Measurements from ENCODE around the gene ZFPM1.
"Not testable (repeated sequence)": the region's sequence is repeated elsewhere in the genome, so short reads cannot be mapped to it uniquely, and the experiment has no call there.

The ZFPM1 gene

DNA sequence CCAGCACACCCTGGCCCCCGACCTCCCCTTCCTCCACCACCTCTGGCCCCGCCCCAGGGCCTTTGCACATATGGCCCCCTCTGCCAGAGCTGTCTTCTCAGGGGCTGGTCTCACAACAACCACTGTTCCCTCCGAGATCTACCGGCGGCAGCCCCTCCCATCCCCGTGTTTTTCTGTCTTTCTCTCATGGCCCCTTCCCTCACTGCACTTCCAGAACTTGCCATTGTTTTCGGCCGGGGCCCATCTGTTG lies 30.2 kb downstream of the ZFPM1 start:
- DNase-seq = no peak

DNA sequence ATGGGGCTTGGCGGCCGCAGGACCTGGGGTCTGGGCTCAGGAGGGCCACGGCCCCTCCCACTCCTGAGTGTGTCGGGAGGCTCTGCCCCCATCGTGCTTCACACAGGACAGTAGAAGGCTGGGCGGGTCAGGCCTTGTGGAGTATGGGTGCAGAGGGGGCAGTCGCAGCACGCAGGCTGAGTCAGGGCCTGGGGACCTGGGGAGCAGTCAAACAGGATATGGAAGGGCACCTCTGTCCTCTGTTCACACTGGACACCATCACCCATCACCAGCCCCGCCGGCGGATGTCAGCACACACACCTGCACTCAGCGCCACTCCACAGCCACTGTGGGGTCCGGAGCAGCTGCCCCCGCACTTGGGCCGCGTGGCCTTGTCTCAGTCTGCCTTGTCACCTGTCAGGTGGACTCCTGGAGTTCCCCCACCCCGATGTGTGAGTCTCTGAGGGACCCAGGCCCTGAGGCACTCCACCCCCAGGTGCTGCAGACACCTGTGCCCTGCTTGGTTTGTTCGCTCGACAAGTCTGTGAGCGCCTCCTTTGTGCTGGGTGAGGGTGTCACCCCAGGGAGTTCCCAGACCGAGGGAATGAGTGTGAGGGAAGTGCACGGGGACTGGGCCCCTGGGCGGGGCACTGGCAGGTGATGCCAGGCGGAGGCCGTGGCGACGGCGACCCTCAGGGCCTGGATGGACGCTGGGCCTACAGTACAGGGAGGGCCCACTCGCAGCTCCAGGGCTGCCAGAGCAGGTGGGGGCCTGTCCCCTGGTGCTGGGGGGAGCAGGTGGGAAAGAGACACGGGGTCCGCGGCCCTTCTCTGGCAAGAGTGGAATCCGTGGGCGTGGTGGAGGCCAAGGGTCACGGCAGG lies 31.7 kb downstream of the ZFPM1 start:
- no peak for DNase-seq

DNA sequence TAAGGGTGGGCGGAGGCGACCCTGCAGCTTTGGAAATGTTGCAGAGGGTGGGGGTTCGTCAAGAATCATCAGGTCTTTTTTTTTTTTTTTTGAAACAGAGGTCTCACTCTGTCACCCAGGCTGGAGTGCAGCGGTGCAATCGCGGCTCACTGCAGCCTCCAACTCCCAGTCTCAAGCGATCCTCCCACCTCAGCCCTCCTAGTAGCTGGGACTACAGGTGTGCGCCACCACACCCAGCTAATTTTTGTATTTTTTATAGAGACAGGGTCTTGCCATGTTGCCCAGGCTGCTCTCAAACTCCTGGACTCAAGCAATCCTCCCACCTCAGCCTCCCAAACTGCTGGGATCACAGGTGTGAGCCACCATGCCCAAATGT lies 32.3 kb downstream of the ZFPM1 start:
- not testable (repeated sequence) for DNase-seq

DNA sequence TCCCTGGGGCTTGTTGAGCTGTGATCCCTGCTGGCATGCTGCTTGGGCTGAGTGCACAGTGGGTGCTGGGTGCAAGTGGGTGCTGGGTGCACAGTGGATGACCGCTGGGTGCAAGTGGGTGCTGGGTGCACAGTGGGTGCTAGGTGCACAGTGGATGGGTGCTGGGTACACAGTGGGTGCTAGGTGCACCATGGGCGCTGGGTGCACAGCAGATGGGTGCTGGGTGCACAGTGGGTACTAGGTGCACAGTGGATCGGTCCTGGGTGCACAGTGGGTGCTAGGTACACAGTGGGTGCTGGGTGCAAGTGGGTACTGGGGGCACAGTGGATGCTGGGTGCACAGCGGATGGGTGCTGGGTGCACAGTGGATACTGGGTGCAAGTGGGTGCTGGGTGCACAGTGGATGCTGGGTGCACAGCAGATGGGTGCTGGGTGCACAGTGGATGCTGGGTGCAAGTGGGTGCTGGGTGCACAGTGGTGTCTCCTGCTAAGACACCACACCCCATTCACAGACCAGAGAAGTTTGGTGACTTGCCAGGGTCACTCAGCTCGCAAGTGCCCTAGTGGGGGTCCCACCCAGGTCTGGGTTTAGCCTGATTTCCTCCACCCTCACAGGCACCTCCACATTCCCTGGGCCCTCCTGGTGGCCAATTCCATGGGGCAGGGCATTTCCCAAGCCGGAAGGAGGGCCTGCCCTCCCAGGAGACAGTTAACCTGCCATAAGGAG lies 33.5 kb downstream of the ZFPM1 start:
- no peak for DNase-seq

DNA sequence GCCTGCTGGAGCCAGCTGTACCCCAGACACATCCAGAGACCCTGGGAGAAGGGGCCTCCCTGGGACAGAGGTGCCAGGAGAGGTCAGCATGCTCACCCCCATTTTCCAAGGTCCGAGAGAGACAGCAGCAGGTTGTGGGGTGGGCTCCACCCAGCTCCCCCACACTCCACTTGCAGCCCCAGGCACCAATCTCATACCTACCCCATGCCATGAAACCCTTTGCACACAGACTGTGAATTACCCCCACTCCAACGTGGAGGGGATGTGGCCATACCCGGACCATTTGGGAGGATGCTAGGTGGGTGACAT lies 34.0 kb downstream of the ZFPM1 start:
- no peak for DNase-seq

DNA sequence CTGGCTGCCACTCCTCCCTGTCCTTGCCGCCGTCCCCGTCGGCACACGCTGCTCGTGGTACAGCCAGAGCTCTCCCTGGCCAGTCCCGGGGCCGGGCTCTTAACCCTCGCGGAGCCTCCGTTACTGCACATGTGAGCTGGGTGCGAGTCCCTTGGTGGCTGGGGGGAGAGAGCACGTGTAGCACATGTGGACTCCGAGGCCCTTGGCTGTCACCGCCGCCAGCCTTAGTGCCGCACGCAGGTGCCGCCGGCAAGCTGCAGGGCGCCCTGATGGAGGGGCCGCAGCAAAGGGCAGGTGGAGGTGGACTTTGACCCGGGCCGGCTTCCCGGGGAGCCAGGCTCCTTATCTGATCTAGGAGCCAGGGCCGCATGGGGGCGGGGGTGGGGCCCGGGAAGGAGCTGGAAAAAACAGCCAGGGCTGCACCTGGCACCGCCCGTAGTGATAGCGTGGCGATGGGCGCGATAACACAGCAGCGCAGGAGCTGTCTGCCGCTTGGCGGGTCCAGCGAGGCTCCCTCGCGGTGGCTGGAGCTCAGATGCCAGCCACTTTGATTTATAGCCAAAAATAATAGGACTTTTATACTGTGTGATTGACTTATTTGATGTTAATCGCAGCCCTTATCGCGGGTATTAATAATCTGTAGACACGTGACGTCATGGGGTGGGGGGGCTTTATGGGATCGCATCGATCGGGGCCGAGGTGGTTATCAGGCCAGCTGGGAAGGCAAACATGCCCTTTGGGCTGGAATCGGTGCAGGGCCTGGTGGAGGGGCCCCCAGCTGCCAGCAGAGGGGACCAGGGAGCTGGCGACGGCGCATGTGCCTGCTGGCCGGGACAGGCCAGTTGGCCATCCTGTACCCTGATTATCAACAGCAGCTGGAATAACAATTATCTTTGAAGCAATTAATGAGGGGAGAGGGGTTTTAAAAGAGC lies 35.1 kb downstream of the ZFPM1 start:
- DNase-seq = no peak

DNA sequence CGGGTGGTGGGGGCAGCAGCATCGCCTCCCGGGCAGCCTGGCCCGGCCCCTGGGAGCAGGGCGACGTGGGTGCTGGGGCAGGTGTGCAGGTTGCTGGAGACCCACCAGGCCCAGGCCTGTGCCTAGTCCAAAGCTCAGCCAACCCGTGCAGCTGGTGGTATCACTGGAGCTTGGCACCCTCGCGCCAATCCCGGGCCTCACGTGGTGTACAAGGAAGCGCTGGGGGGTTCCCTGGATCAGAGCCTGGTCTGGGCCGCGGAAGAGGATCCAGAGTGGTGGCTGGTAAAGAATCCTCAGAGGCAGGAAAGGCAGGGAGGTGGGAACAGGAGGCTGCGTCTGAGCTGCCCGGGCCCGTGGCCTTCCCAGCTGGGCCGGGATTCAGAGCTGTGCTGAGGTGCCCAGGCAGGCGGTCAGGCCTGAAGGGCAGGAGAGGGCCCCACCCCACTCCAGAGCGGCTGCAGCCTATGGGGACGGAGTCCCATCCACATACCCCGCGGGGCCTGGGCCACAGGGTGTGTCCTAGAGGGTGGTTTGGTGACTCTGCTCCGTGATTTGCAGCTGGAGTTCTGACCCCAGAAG lies 36.2 kb downstream of the ZFPM1 start:
- DNase-seq = no peak

DNA sequence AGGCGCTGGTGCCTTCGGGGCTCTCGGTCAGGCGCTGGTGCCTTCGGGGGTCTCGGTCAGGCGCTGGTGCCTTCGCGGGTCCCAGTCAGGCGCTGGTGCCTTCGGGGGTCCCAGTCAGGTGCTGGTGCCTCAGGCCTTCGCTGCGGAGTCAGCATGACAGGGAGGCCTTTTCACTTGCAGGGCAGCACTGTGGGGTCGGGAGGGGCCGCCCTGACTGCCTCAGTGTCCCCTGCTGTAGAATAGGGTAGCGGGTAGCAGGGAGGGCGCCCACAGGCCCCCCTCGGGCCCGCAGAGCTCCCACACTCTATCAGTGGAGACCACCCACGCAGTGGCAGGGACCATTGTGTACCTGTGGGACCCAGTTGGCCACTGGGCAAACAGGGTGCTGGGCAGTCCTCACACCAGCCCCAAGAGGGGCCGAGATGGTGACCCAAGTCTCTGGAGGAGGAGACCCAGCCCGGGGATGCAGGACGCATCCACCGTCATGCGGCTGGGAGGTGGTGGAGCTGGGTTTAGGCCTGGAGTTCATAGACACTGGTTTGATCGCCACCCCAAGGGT lies 38.0 kb downstream of the ZFPM1 start:
- DNase-seq = no peak

DNA sequence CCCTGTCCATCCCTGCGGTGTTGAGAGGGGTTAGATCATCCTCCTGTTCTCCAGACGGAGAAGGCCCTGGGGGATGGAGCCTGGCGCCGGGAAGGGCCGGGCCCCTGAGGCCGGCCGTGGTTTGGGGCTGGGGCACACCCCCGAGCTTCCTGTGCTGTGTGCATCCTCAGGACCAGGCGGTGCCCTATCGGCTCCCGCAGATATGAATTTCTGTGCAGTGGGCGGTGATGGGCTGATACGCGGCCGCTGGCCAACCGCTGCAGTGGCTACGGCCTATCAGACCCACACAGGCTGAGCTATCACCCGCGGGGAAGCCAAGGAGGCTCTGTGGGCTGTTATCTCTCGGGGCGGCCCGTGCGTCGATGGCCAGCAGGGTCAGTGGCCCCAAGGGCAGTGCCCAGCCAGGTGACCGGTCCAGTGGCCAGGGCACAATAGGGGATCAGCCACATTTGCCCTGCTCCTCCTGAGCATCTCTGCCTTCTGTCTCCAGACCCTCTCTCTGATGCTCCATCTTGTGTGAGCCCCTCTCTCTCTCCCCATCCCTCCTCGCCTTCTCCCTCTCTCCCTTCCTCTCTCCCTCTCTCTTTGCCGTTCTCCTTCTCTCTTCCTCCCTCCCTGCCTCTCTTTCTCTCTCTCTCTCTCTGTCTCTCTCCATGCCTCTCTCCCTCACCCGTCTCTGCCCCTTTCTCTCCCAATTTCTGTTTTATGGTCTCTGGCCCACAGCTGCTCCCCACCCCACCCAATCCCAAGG lies 38.7 kb downstream of the ZFPM1 start:
- DNase-seq = no peak

DNA sequence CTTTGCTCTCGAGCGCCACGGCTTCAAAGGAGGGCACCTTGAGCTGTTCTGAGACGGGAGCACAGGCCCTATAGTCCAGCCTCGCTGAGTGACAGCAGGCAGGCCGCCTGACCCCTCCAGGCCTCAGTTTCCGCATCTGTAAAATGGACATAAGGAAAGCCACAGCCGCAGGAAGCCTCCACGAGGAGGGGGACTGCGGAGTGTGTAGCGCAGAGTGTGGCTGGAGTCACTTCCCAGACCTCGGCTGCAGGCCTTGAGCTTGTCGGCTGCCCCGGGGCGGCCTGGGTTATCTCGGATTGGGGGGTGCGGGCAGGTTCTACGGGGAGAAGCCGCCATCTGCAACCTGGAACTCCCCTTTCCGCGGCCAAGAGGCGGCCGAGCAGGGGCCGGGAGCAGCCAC lies 40.8 kb downstream of the ZFPM1 start:
- no peak for DNase-seq

DNA sequence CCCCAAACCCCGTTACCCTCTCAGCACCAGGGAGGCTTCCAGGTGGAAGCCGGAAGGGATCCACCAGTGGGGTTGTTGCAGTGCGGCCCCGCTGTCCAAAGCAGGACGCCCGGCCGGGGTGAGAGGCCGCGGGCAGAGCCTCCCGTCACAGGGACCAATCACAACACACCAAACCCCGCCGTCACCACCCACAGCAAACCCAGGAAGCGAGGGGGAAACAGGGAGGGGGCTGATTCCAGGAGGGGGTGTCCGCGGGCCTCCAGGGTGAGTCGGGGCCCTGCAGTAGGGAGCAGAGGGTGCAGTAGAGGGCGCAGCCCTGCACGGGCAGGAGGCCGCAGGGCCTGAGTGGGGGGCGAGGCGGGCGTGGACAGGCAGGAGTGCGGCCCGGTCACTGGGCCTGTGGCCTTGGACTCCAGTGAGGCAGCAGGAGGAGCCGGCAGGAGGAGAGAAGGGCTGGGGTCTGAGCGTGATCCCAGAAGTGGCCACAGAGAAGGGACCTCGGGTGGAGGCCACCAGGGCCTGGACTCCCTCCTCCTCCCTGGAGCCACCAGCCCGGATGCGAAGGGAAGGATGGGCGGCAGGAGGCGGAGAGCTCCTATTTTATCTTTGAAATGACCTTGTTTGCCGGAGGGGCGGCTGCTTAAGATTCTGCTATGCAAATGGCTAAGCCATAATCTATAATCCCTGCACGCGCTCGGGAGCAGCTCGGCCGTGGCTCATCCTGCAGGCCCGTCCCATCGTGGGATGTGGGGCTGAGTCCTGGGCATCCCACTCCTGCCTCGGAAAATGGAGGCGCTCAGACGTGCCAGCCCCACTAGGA lies 41.5 kb downstream of the ZFPM1 start:
- DNase-seq = no peak

DNA sequence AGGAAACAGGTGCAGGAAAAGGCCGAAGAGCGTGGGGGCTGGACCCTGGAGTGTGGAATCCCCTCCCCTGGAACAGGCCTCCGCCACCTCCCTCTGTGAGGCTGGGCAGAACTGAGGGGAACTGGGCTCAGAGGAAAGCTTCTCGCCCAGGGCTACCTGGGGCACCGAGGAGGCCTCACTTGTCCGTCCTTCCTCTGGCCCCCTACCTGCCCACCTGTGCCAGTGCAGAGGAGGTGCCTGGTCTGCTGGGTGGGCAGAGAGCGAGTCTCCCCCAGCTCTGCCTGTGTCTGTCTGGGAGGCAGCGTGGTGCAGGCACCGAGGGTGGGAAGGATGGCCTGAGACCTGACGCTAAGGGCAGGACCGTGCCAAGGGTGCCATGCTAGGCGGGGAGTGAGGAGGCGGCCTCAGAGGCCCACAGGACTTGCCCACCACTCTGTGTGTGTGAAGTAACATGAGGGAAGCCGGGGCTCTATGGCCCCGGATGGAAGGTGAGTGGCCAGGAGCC lies 42.2 kb downstream of the ZFPM1 start:
- DNase-seq = no peak

DNA sequence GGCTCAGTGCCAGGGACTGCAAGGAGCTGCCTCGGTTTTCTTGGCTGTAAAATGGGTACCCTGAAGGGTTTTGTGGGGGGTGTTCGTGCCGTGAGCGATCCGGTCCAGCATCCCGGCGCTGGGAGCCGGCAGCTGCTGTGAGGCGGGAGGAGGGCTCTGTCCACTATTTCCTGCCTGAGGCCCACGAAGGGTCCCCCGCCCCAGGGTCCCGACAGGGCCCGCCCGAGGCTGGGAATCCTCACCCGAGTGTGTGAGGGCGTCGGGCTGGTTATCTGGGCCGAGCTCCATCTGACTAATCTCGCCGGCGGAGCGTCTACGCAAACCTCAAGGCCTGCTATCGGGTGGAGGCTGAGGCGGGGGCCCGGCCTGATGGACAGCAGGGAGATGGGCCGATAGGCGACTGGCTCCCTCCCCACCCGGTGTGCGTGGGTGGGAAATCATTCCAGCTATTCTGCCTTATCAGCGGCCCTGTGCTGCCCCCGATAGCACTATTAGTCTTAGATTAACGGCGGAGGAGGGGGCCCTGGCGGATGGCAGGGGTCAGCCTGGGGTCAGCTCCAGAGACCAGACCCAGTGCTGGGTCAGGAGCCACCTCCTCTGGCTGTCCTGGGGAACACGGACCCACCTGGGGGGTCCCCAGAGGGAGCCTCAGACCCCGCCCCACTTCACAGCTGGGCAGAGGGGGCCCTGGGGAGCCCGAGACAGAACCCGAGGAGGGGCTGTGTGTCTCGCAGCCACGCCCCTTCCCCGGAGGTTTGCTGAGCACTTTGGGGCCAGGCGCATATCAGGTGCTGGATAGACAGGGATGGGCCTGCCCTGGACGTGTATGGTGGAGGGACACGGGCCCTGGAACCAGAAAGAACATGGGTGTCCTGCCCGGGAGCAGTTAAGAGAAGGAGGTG lies 44.7 kb downstream of the ZFPM1 start:
- no peak for DNase-seq

DNA sequence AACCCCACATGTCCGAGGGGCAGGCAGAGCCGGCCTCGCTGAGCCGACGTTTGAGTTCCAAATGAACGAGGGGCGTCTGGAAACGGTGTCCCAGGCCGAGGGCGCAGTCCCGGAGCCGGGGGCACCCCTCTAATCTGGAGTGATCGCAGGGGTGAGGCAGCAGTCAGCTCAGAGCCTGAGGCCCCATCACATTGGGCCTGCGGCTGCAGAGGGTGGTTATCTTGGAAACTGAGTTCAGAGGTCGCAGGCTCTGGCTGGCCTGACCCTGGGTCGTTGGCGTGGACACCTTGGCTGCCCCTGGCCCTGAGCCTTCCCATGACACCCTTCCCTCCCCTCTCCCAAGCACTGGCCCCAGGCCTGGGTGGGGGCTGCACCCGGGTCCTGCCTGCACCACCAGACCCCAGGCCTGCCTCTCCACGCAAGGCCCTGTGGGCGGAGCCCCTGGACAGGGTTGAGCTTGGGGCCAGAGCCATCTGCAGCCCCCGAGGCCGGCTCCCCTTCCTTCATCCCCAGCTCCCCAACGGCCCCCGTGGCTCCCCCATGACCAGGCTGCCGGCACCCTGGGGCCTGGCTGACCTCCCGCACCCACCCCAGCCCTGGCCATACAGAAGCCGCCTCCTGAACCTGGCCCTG lies 45.6 kb downstream of the ZFPM1 start:
- no peak for DNase-seq

DNA sequence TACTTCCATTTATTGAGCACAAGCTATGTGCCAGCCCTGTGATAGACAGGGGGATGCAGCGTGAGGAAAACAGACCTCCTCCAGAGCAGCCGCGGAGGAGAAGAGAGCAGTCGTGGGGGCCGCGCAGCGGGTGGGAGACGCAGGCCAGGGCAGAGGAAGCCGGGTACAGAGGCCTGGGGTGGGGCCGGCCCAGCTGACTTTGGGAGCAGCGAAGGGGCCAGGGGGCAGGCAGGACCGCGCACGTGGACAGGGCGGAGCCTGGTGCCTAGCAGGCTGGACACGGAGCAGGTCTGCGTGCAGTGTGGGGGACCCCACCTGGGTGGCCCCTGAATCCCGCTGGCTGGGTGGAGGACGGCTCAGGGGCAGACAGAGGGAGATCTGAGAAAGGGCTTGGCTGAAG lies 46.2 kb downstream of the ZFPM1 start:
- no peak for DNase-seq

DNA sequence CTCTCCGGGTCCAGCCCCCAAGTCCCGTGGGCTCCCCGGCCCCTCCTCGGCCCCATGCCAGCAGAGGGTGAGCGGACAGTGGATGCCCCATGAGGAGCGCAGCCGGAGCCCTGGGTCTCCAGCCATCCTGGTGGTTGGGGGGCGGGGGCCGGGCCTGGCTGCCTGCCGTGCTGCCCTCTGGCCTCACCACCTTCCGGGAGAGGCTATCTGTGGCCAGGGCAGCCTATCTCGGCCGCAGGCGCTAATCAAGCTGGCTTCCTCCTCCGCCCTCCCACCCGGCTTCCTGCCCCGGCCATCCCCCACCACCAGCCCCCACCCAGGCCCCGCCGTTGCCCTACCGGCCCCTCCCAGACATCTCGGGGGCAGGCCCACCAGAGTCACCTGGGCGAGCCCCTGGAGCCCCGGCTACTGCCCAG lies 46.8 kb downstream of the ZFPM1 start:
- DNase-seq = no peak

DNA sequence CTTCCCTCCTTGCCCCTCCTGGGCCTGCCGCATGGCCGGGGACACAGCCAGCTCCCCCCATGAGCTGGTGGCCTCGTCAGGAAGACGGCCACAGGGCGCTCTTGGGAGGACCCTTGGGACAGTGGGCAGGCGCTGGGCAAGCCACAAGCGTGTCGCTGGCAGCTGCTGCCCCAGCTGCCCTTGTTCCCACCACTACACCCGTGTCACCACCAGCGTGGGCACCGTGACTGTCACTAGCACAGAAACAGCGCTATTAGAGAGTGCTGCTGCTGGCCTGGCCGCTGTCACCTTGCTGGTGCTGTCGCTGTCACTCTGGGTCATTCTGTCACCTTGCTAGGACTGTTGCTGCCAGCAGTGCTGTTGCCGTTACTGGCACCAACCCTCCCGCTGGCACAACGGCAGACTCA lies 47.2 kb downstream of the ZFPM1 start:
- DNase-seq = no peak

DNA sequence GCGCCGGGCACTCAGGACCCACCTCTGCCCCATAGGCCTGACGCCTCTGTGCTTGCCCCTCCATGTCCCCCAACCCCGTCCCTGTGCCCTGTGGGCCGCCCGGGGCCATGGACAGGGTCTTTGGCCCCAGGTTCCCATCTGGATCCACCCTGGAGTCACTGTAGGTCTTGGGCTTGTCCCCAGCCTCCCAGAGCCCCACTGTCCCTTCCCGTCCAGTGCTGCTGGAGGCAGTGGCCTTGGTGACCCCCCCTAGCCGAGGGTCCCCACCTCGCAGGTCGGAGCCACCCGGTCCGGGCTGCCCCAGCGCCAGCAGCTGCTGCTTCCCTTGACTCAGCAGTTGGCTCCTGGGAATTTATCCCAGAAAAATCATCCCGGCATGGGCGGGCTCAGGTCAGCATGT lies 49.3 kb downstream of the ZFPM1 start:
- DNase-seq = no peak

DNA sequence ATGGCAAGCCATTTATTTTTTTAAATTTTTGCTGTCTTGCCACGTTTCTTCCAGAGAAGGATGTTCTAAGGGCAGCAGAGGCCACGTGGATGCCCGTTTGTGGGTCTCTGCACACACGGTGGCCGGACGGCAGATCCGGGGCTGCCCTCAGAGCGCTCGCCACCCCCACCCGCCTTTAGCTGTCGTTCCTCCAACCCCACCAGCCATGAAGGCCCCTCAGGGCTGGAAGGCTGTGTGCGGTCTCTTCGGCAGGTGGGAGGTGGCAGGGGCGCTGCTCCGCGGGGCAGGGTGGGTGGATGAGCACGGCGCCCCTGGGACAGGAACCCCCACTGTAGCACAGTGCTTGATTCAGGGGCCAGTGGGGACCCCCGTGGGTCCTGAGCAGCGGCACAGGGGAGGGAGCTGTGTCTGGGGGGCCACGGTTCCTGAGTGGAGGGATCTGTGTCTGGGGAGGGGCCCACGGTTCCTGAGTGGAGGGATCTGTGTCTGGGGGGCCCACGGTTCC lies 49.7 kb downstream of the ZFPM1 start:
- DNase-seq = no peak

DNA sequence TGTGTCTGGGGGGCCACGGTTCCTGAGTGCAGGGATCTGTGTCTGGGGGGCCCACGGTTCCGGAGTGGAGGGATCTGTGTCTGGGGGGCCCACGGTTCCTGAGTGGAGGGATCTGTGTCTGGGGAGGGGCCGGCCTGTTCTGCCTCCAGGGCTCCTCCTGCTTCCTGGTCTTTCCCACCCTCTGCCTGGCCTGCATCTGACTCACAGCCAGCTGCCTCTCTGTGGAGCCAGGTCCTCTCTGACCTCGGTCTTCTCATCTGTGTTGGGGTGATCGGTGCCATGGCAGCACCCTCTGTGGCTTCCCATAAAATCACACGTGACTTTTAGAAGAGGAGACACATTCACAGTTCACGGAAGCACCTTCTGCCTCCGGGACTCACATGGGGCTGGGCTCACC lies 50.3 kb downstream of the ZFPM1 start:
- DNase-seq = no peak

Data from kidney glomerular epithelial cell (primary cell).